PC-3 (cell line): ENCODE results near the gene CKAP5. TPM values are rescaled to one million over a fixed set of nuclear protein-coding genes. Genes with fewer than 3 reads are reported as not detected.
A peak's percentile ranks its signal among the peaks of the same experiment; 100 is the strongest.

ENCODE experiments used
- ATAC-seq: fragments of 200-7000 bp; cut with Tn5 transposase; 2 replicates; pipeline ENCODE4 v1.9.1; 2020; ENCODE audit warnings: mild to moderate bottlenecking, moderate library complexity
- BruUV-seq: library from RNA; stranded (reverse); fragments of 400-500 nt; replicated peaks from 2 replicates; lab custom pipeline; 2021; lab: Mats Ljungman, UMichigan
- CTCF ChIA-PET: fragments of 300-600 bp; sonication (Branson Sonifier 250); formaldehyde crosslinking; loops from one replicate; lab custom pipeline; 2022; ENCODE audit warnings: antibody characterized with exemption; lab: Charles Lee
- POLR2A ChIA-PET: fragments of 300-600 bp; sonication (Branson Sonifier 250); formaldehyde crosslinking; loops from one replicate; lab custom pipeline; 2022; ENCODE audit warnings: antibody characterized with exemption; ENCODE audit not compliant: unreplicated experiment; lab: Charles Lee
- DNase-seq: peaks from one replicate; pipeline ENCODE4 v3.0.0-alpha.2; 2015
- H2AFZ ChIP-seq: fragments of 300-600 bp; sonication (generic); 2 replicates; pipeline ENCODE4 v1.6.0; 2016; ENCODE audit warnings: antibody characterized with exemption, low read length
- H3F3A ChIP-seq: fragments of 300-600 bp; sonication (generic); one replicate; pipeline ENCODE4 v1.6.0; 2017; ENCODE audit warnings: antibody characterized with exemption, low read length, control low read depth, mild to moderate bottlenecking; ENCODE audit not compliant: unreplicated experiment
- H3K27ac ChIP-seq: fragments of 300-600 bp; sonication (generic); 2 replicates; pipeline ENCODE4 v1.5.1; 2016; ENCODE audit warnings: mild to moderate bottlenecking, low read length
- H3K27me3 ChIP-seq: fragments of 300-600 bp; sonication (generic); 2 replicates; pipeline ENCODE4 v1.6.1; 2016; ENCODE audit warnings: low read length, mixed read lengths
- H3K36me3 ChIP-seq: fragments of 300-600 bp; sonication (generic); 2 replicates; pipeline ENCODE4 v1.6.1; 2016; ENCODE audit warnings: low read depth, mixed run types, low read length, mixed read lengths
- H3K4me1 ChIP-seq: fragments of 300-600 bp; sonication (generic); 2 replicates; pipeline ENCODE4 v1.5.1; 2016; ENCODE audit warnings: low read length; ENCODE audit not compliant: insufficient read depth
- H3K4me2 ChIP-seq: fragments of 300-600 bp; sonication (generic); 2 replicates; pipeline ENCODE4 v1.6.0; 2016; ENCODE audit warnings: low read length
- H3K4me3 ChIP-seq: fragments of 300-600 bp; sonication (generic); 2 replicates; pipeline ENCODE4 v1.5.1; 2016; ENCODE audit warnings: mild to moderate bottlenecking, low read length, mixed read lengths
- H3K79me2 ChIP-seq: fragments of 300-600 bp; sonication (generic); 2 replicates; pipeline ENCODE4 v1.6.1; 2017; ENCODE audit warnings: low read length, mixed read lengths
- H3K9ac ChIP-seq: fragments of 300-600 bp; sonication (generic); 2 replicates; pipeline ENCODE4 v1.6.0; 2016; ENCODE audit warnings: mild to moderate bottlenecking, low read length
- H3K9me2 ChIP-seq: fragments of 300-600 bp; sonication (generic); replicated peaks from 2 replicates; pipeline ENCODE4 v1.6.1; 2016; ENCODE audit warnings: mixed run types, low read length, mixed read lengths
- H3K9me3 ChIP-seq: fragments of 300-600 bp; sonication (generic); 2 replicates; pipeline ENCODE4 v1.6.1; 2016; ENCODE audit warnings: low read length, mixed read lengths
- H4K20me1 ChIP-seq: fragments of 300-600 bp; sonication (generic); 2 replicates; pipeline ENCODE4 v1.6.1; 2016; ENCODE audit warnings: low read length, mixed read lengths
- EZH2 ChIP-seq: fragments of 300-600 bp; sonication (generic); IDR thresholded peaks from one replicate; pipeline ENCODE4 v1.6.1; 2017; ENCODE audit warnings: antibody characterized with exemption, mild to moderate bottlenecking, low read length; ENCODE audit not compliant: unreplicated experiment
- EZH2phosphoT487 ChIP-seq: fragments of 300-600 bp; sonication (generic); IDR thresholded peaks from 2 replicates; pipeline ENCODE4 v1.6.1; 2018; ENCODE audit warnings: mild to moderate bottlenecking, antibody characterized with exemption, low read length, borderline replicate concordance
- intact Hi-C: fragments of 100-400 bp; cut with micrococcal nuclease; formaldehyde crosslinking; loops from 2 replicates; pipeline ENCODE4 v1.9.0; 2023
- total RNA-seq: library from RNA; depleted of rRNA; stranded (reverse); fragments of >200 nt; gene quantifications from 2 replicates; pipeline ENCODE4 v1.2.3, GENCODE V29; 2014
- TF ChIP-seq, protein P1 (sequence below): fragments of 300-600 bp; sonication (generic); conservative IDR thresholded peaks from 2 replicates; pipeline ENCODE4 v1.5.1; 2017; ENCODE audit warnings: antibody characterized with exemption, low read depth, mild to moderate bottlenecking, low read length

Gene CKAP5
- total RNA-seq, 1 experiment from 2014 or later, result 86.4 TPM

DNA sequence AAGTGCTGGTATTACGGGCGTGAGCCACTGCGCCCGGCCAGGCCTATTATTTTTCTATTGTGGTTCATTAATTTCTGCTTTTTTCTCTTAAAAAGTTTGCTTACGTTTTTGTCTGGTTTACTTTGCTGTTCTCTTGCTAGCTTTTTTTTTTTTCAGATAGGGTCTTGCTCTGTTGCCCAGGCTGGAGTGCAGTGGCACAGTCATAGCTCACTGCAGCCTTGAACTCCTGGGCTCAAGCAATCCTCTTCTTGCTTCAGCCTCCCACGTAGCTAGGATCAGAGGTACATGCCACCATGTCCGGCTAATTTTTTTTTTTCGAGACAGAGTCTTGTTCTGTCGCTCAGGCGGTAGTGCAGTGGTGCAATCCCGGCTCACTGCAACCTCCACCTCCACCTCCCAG lies 108.4 kb downstream of the CKAP5 start:
- ChIA-PET POLR2A (no interaction called here), CTCF (interaction anchor here (0.6 kb wide), 1 partner anchor 107 kb away, joined by 3 read pairs; no protein-coding TSS in a partner anchor)
- Histone ChIP-seq H3K4me3 (no peak overlapping the region), H3K27me3 (no peaks in the 10 kb centered on the region), H3K36me3 (peaks cover 8% of the 10 kb centered on the region), H3K27ac (no peak overlapping the region), H3F3A (no peaks in the 10 kb centered on the region), H4K20me1 (no peaks in the 10 kb centered on the region), H3K9me3 (no peaks in the 10 kb centered on the region), H3K4me1 (no peaks in the 10 kb centered on the region; the same call in none of the 2 replicates), H3K9me2 (no peaks in the 10 kb centered on the region), H2AFZ (no peak overlapping the region), H3K79me2 (no peaks in the 10 kb centered on the region), H3K4me2 (no peak overlapping the region), H3K9ac (no peak overlapping the region)
- intact Hi-C loops, result loop anchor here (5.0 kb wide), 1 partner anchor 35 kb away; the partner anchor contains the start of genes ARHGAP1 and ZNF408
- TF ChIP-seq, protein P1, sequence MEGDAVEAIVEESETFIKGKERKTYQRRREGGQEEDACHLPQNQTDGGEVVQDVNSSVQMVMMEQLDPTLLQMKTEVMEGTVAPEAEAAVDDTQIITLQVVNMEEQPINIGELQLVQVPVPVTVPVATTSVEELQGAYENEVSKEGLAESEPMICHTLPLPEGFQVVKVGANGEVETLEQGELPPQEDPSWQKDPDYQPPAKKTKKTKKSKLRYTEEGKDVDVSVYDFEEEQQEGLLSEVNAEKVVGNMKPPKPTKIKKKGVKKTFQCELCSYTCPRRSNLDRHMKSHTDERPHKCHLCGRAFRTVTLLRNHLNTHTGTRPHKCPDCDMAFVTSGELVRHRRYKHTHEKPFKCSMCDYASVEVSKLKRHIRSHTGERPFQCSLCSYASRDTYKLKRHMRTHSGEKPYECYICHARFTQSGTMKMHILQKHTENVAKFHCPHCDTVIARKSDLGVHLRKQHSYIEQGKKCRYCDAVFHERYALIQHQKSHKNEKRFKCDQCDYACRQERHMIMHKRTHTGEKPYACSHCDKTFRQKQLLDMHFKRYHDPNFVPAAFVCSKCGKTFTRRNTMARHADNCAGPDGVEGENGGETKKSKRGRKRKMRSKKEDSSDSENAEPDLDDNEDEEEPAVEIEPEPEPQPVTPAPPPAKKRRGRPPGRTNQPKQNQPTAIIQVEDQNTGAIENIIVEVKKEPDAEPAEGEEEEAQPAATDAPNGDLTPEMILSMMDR, result no peak
- no peak for TF ChIP-seq EZH2phosphoT487
- TF ChIP-seq EZH2, result no peak
- no TSS peak for BruUV-seq
- no peak for DNase-seq
- ATAC-seq, result no peak

DNA sequence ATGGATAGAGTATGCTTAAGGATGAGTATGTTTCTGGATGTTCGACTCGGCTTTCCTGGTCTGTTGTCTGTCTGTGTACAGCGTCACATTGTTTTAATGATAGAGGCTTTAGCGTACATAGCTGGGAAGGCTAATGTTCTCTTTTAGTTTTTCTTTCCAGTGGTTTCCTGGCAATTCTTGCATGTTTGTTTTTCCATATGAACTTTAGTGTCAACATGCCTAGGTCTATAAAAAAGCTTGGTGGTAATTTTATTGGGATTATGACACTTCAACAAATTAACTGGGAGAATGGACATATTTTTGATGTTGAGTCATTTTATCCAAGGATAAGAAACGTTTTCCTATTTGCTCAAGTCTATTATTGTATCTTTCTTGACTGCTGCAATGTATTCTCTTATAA lies 109.5 kb downstream of the CKAP5 start:
- CTCF ChIA-PET, result no interaction called here
- Histone ChIP-seq H3K36me3 (peaks cover 2% of the 10 kb centered on the region; the same call in 1 of the 2 replicates), H3K9me2 (no peaks in the 10 kb centered on the region), H3K4me2 (no peak overlapping the region), H3F3A (no peaks in the 10 kb centered on the region), H3K4me1 (no peaks in the 10 kb centered on the region; the same call in none of the 2 replicates), H3K27ac (no peak overlapping the region), H3K4me3 (no peak overlapping the region), H3K9ac (no peak overlapping the region), H2AFZ (no peak overlapping the region), H3K27me3 (no peaks in the 10 kb centered on the region), H3K9me3 (no peaks in the 10 kb centered on the region), H3K79me2 (no peaks in the 10 kb centered on the region), H4K20me1 (no peaks in the 10 kb centered on the region)
- TF ChIP-seq EZH2phosphoT487 (no peak), EZH2 (no peak)
- TF ChIP-seq, protein P1, result no peak
- DNase-seq (peak; percentile 45), ATAC-seq (peak; percentile 78)
- intact Hi-C loops, result loop anchor here (5.0 kb wide), 1 partner anchor 34 kb away; the partner anchor contains the start of genes ARHGAP1 and ZNF408
- no TSS peak for BruUV-seq
- POLR2A ChIA-PET, result interaction anchor here (0.7 kb wide), 1 partner anchor 146 kb away, joined by 5 read pairs; no protein-coding TSS in a partner anchor

DNA sequence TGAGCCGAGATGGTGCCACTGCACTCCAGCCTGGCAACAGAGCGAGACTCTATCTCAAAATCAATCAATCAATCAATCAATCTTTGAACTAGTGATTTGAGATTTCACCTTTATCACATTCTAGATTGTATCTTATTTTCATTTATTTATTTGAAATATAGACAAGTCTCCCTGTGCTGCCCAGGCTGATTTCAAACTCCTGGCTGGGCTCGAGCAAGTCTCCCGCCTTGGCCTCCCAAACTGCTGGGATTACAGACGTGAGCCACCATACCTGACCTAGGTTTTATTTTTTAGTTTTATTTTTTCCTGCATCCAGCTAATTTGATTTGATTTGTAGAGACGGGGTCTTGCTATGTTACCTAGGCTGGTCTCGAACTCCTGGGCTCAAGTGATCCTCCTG lies 109.9 kb downstream of the CKAP5 start:
- intact Hi-C loops, result loop anchor here (5.0 kb wide), 1 partner anchor 34 kb away; the partner anchor contains the start of genes ARHGAP1 and ZNF408
- Histone ChIP-seq H3K36me3 (no peaks in the 10 kb centered on the region; the same call in 1 of the 2 replicates), H3K27me3 (no peaks in the 10 kb centered on the region), H3K4me1 (no peaks in the 10 kb centered on the region; the same call in none of the 2 replicates), H3K4me3 (no peak overlapping the region), H3K9me2 (no peaks in the 10 kb centered on the region), H3K27ac (no peak overlapping the region), H3K9ac (no peak overlapping the region), H3K9me3 (no peaks in the 10 kb centered on the region), H3K4me2 (no peak overlapping the region), H3K79me2 (no peaks in the 10 kb centered on the region), H3F3A (no peaks in the 10 kb centered on the region), H4K20me1 (no peaks in the 10 kb centered on the region), H2AFZ (no peak overlapping the region)
- DNase-seq (no peak), ATAC-seq (no peak)
- no TSS peak for BruUV-seq
- TF ChIP-seq, protein P1, result no peak
- TF ChIP-seq EZH2 (no peak), EZH2phosphoT487 (no peak)
- POLR2A ChIA-PET, result interaction anchor here (0.7 kb wide), 1 partner anchor 146 kb away, joined by 5 read pairs; no protein-coding TSS in a partner anchor
- CTCF ChIA-PET, result no interaction called here
